ENCODE results near the gene OR11G2.
"Not testable (repeated sequence)": the region's sequence is repeated elsewhere in the genome, so short reads cannot be mapped to it uniquely, and the experiment has no call there.

GRCh38 chr14:20235415-20235814 is 44.7 kb downstream of the OR11G2 start:
- TF ChIP-seq BHLHE40 (IDR thresholded peaks at IDR 0.05; ENCODE audit: borderline replicate concordance); SUZ12 (IDR thresholded peaks at IDR 0.05); FOXA1 (IDR thresholded peaks at IDR 0.05); ZNF384 (IDR thresholded peaks at IDR 0.05): not testable (repeated sequence)

All from HEK293T (cell line).